ENCODE results near the gene HS6ST1.

DNA sequence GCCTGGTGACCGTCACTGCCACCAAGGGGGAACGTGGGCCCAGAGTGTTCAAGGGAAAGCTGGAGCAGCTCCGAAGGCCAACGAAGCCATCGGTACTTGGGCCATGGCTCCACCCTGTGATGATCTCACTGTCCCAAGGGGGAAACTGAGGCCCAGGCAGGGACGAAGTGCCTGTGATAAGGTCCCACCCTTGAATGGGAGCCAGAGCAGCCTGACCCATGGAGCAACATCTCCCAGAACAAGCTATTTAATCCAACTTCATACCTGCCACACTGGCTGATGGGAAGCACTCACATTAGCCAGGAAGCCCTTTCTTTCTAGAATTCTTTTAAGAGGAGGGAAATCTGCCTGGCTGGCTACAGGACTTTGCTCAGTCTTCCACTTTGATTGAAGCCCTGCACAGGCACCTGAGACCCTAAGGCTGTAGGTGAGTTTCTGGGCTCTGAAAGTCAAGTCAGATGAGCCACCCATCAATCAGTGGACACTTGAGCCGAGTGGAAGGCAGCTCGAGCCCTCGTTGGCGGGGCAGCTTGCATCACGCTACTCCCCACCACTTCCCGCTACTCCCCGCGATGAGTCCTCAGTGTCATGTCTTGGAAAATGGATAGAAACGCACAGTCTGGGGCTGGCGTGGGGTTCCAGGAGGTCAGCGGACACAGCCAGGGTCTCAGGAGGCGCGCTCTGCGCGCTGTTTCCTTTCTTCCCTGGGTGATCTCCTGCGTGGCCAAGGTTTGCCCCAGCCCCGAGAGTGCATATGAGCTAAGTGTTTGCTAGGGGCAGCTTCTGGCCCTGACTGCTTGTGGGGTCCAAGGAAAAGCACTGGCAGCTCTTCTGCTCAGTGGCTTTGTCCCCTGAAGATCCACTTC is 2.5 kb upstream of the HS6ST1 start:
- TF ChIP-seq POLR2A (IDR thresholded peaks at IDR 0.05; ENCODE audit: low read depth, low read length) (no peak), CEBPB (IDR thresholded peaks at IDR 0.05; ENCODE audit: low read depth, low read length) (no peak), RFX5 (IDR thresholded peaks at IDR 0.05; ENCODE audit: low read depth, low read length) (no peak), FOS (IDR thresholded peaks at IDR 0.05; ENCODE audit: low read depth, low read length) (no peak), BHLHE40 (IDR thresholded peaks at IDR 0.05; ENCODE audit: low read depth, low read length) (no peak), MAFK (IDR thresholded peaks at IDR 0.05; ENCODE audit: low read depth, low read length) (no peak)
- TF ChIP-seq, protein P1, sequence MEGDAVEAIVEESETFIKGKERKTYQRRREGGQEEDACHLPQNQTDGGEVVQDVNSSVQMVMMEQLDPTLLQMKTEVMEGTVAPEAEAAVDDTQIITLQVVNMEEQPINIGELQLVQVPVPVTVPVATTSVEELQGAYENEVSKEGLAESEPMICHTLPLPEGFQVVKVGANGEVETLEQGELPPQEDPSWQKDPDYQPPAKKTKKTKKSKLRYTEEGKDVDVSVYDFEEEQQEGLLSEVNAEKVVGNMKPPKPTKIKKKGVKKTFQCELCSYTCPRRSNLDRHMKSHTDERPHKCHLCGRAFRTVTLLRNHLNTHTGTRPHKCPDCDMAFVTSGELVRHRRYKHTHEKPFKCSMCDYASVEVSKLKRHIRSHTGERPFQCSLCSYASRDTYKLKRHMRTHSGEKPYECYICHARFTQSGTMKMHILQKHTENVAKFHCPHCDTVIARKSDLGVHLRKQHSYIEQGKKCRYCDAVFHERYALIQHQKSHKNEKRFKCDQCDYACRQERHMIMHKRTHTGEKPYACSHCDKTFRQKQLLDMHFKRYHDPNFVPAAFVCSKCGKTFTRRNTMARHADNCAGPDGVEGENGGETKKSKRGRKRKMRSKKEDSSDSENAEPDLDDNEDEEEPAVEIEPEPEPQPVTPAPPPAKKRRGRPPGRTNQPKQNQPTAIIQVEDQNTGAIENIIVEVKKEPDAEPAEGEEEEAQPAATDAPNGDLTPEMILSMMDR (conservative IDR thresholded peaks at IDR 0.05; ENCODE audit: low read depth, low read length), result no peak

Measured in IMR-90 (cell line).